ENCODE results near the gene RCSD1.

- TF ChIP-seq CEBPB (IDR thresholded peaks at IDR 0.05) (no peak), EGR1 (IDR thresholded peaks at IDR 0.05) (no peak)
These were observed 31.7 kb downstream of the RCSD1 start for GRCh38 chr1:167661527-167662426.
